Measurements from ENCODE around the gene ABLIM2.

The ABLIM2 gene

GRCh38 chr4:8082517-8083055, 76.0 kb downstream of the ABLIM2 start:
- no peak for DNase-seq

GRCh38 chr4:8081621-8082516, 76.7 kb downstream of the ABLIM2 start:
- no peak for DNase-seq

- DNase-seq = no peak
Measured at GRCh38 chr4:8081171-8081570, 77.4 kb downstream of the ABLIM2 start.

GRCh38 chr4:8080754-8081065, 77.9 kb downstream of the ABLIM2 start:
- DNase-seq = no peak

GRCh38 chr4:8079916-8080753, 78.5 kb downstream of the ABLIM2 start:
- no peak for DNase-seq

- DNase-seq = no peak
Measured at GRCh38 chr4:8079031-8079885, 79.4 kb downstream of the ABLIM2 start.

- DNase-seq = no peak
Measured at GRCh38 chr4:8078610-8079015, 80.0 kb downstream of the ABLIM2 start.

GRCh38 chr4:8078109-8078494, 80.5 kb downstream of the ABLIM2 start:
- no peak for DNase-seq

GRCh38 chr4:8077181-8078108, 81.2 kb downstream of the ABLIM2 start:
- DNase-seq = no peak

- DNase-seq = no peak
Measured at GRCh38 chr4:8076023-8076422, 82.6 kb downstream of the ABLIM2 start.

GRCh38 chr4:8073206-8073863, 85.3 kb downstream of the ABLIM2 start:
- DNase-seq = no peak

GRCh38 chr4:8072235-8072968, 86.2 kb downstream of the ABLIM2 start:
- DNase-seq = no peak

- DNase-seq = no peak
Measured at GRCh38 chr4:8071766-8072165, 86.8 kb downstream of the ABLIM2 start.

GRCh38 chr4:8070736-8071718, 87.6 kb downstream of the ABLIM2 start:
- no peak for DNase-seq

GRCh38 chr4:8069102-8069752, 89.4 kb downstream of the ABLIM2 start:
- no peak for DNase-seq

- no peak for DNase-seq
Measured at GRCh38 chr4:8067945-8068896, 90.4 kb downstream of the ABLIM2 start.

- DNase-seq = no peak
Measured at GRCh38 chr4:8067274-8067936, 91.2 kb downstream of the ABLIM2 start.
